ENCODE data around the gene UBL4B. TPM values are rescaled to one million over a fixed set of nuclear protein-coding genes. Genes with fewer than 3 reads are reported as not detected.

Gene UBL4B
- total RNA-seq, 4 donors from 2014 or later, result not detected

- no peak overlapping the region for H3K27ac ChIP-seq
- no peak for TF ChIP-seq POLR2A (IDR thresholded peaks at IDR 0.05)
- no peaks in the 10 kb centered on the region for H3K9me3 ChIP-seq
- intact Hi-C loops (cut with DNase I; ENCODE audit: low total_unique reads), result loop anchor here (5.0 kb wide), 1 partner anchor 363 kb away; no protein-coding TSS in a partner anchor
- H3K4me3 ChIP-seq, result no peak overlapping the region
- H3K36me3 ChIP-seq, result no peaks in the 10 kb centered on the region
- H3K27me3 ChIP-seq, result no peaks in the 10 kb centered on the region
- H3K4me1 ChIP-seq, result no peaks in the 10 kb centered on the region
- DNase-seq, result no peak
These were observed 2.5 kb downstream of the UBL4B start for GRCh38 chr1:110114784-110115183.

GRCh38 chr1:110118636-110119396, 6.6 kb downstream of the UBL4B start:
- TF ChIP-seq CTCF (IDR thresholded peaks at IDR 0.05) (no peak), POLR2A (IDR thresholded peaks at IDR 0.05) (no peak)
- H3K27me3 ChIP-seq, result no peaks in the 10 kb centered on the region
- H3K27ac ChIP-seq, result no peak overlapping the region
- H3K4me1 ChIP-seq, result no peaks in the 10 kb centered on the region
- no peaks in the 10 kb centered on the region for H3K36me3 ChIP-seq
- H3K9me3 ChIP-seq, result no peaks in the 10 kb centered on the region
- intact Hi-C loops (cut with DNase I; ENCODE audit: low total_unique reads), result loop anchor here (5.0 kb wide), 1 partner anchor 358 kb away; no protein-coding TSS in a partner anchor
- DNase-seq, result no peak
- H3K4me3 ChIP-seq, result no peak overlapping the region

GRCh38 chr1:110119843-110120242, 7.6 kb downstream of the UBL4B start:
- Histone ChIP-seq H3K9me3 (no peaks in the 10 kb centered on the region), H3K27ac (no peak overlapping the region), H3K4me3 (no peak overlapping the region), H3K4me1 (no peaks in the 10 kb centered on the region), H3K36me3 (no peaks in the 10 kb centered on the region), H3K27me3 (no peaks in the 10 kb centered on the region)
- DNase-seq, result no peak
- intact Hi-C loops (cut with DNase I; ENCODE audit: low total_unique reads), result loop anchor here (5.0 kb wide), 1 partner anchor 357 kb away; no protein-coding TSS in a partner anchor
- TF ChIP-seq POLR2A (IDR thresholded peaks at IDR 0.05) (no peak), CTCF (IDR thresholded peaks at IDR 0.05) (no peak)

- no peaks in the 10 kb centered on the region for H3K36me3 ChIP-seq
- no peak overlapping the region for H3K27ac ChIP-seq
- no peaks in the 10 kb centered on the region for H3K27me3 ChIP-seq
- no peaks in the 10 kb centered on the region for H3K4me1 ChIP-seq
- no peak for TF ChIP-seq CTCF (IDR thresholded peaks at IDR 0.05)
- TF ChIP-seq POLR2A (IDR thresholded peaks at IDR 0.05), result no peak
- H3K4me3 ChIP-seq, result no peak overlapping the region
- no peak for DNase-seq
- no peaks in the 10 kb centered on the region for H3K9me3 ChIP-seq
- intact Hi-C loops (cut with DNase I; ENCODE audit: low total_unique reads), result no loop called here
These were observed 8.8 kb downstream of the UBL4B start for GRCh38 chr1:110120960-110121561.

- intact Hi-C loops (cut with DNase I; ENCODE audit: low total_unique reads), result no loop called here
- TF ChIP-seq CTCF (IDR thresholded peaks at IDR 0.05), result no peak
- no peak for TF ChIP-seq POLR2A (IDR thresholded peaks at IDR 0.05)
- Histone ChIP-seq H3K9me3 (no peaks in the 10 kb centered on the region), H3K27ac (no peak overlapping the region), H3K4me1 (no peaks in the 10 kb centered on the region), H3K27me3 (no peaks in the 10 kb centered on the region), H3K36me3 (no peaks in the 10 kb centered on the region), H3K4me3 (no peak overlapping the region)
- DNase-seq, result no peak
These were observed 11.0 kb downstream of the UBL4B start for GRCh38 chr1:110123224-110123623.

Measured in uterus (tissue), 4 donors.